GM23248 (cell line): ENCODE data around the gene PDZRN4. TPM values are rescaled to one million over a fixed set of nuclear protein-coding genes. Genes with fewer than 3 reads are reported as not detected.

Experiments
- DNase-seq: peaks from one replicate; pipeline ENCODE4 v3.0.0-alpha.2; 2015
- H2AFZ ChIP-seq: fragments of 200-600 bp; sonication (generic); 2 replicates; pipeline ENCODE4 v1.6.1; 2016; ENCODE audit warnings: antibody characterized with exemption
- H3F3A ChIP-seq: fragments of 200-600 bp; sonication (generic); 2 replicates; pipeline ENCODE4 v1.6.1; 2016; ENCODE audit warnings: mild to moderate bottlenecking, antibody characterized with exemption, mixed run types; ENCODE audit not compliant: insufficient read depth
- H3K27ac ChIP-seq: fragments of 200-600 bp; sonication (generic); 2 replicates; pipeline ENCODE4 v1.5.1; 2016; ENCODE audit warnings: mild to moderate bottlenecking
- H3K27me3 ChIP-seq: fragments of 200-600 bp; sonication (generic); replicated peaks from 2 replicates; pipeline ENCODE4 v1.6.1; 2016; ENCODE audit warnings: mild to moderate bottlenecking; ENCODE audit not compliant: insufficient read depth
- H3K36me3 ChIP-seq: fragments of 200-600 bp; sonication (generic); 2 replicates; pipeline ENCODE4 v1.6.1; 2016; ENCODE audit warnings: low read depth, mild to moderate bottlenecking
- H3K4me1 ChIP-seq: fragments of 200-600 bp; sonication (generic); 2 replicates; pipeline ENCODE4 v1.6.1; 2016; ENCODE audit warnings: mild to moderate bottlenecking; ENCODE audit not compliant: insufficient read depth
- H3K4me2 ChIP-seq: fragments of 200-600 bp; sonication (generic); one replicate; pipeline ENCODE4 v1.6.1; 2016; ENCODE audit warnings: mild to moderate bottlenecking; ENCODE audit not compliant: unreplicated experiment
- H3K4me3 ChIP-seq: fragments of 200-600 bp; sonication (generic); 2 replicates; pipeline ENCODE4 v1.5.1; 2016; ENCODE audit warnings: mild to moderate bottlenecking
- H3K79me2 ChIP-seq: fragments of 200-600 bp; sonication (generic); 2 replicates; pipeline ENCODE4 v1.6.1; 2016; ENCODE audit warnings: mild to moderate bottlenecking; ENCODE audit not compliant: insufficient read depth
- H3K9ac ChIP-seq: fragments of 200-600 bp; sonication (generic); 2 replicates; pipeline ENCODE4 v1.6.1; 2016; ENCODE audit warnings: mild to moderate bottlenecking
- H3K9me2 ChIP-seq: fragments of 200-600 bp; sonication (generic); 2 replicates; pipeline ENCODE4 v1.6.1; 2016; ENCODE audit warnings: mixed run types, mild to moderate bottlenecking, moderate library complexity; ENCODE audit not compliant: insufficient read depth
- H3K9me3 ChIP-seq: fragments of 200-600 bp; sonication (generic); one replicate; pipeline ENCODE4 v1.6.1; 2017; ENCODE audit warnings: low read depth
- H4K20me1 ChIP-seq: fragments of 200-600 bp; sonication (generic); 2 replicates; pipeline ENCODE4 v1.6.0; 2016; ENCODE audit not compliant: insufficient read depth
- EZH2 ChIP-seq: fragments of 200-600 bp; sonication (generic); IDR thresholded peaks from 2 replicates; pipeline ENCODE4 v1.6.1; 2018; ENCODE audit warnings: antibody characterized with exemption, mild to moderate bottlenecking; ENCODE audit not compliant: insufficient read depth, poor library complexity, severe bottlenecking
- EZH2phosphoT487 ChIP-seq: fragments of 200-600 bp; sonication (generic); IDR thresholded peaks from 2 replicates; pipeline ENCODE4 v1.6.1; 2018; ENCODE audit warnings: antibody characterized with exemption, moderate library complexity, mild to moderate bottlenecking, low read depth; ENCODE audit not compliant: insufficient read depth
- WGBS, 2 experiments: methylation state at CpG; one replicate each; pipeline ENCODE4 v1.1.6; 2015 to 2017; ENCODE audit warnings: low lambda C conversion rate in 2 of 2, low coverage in 1 of 2; ENCODE audit errors: missing lambda C conversion rate in 2 of 2; 5-methylcytosine and 5-hydroxymethylcytosine counted together
- in situ Hi-C: fragments of 300-500 bp; cut with MboI; formaldehyde crosslinking; loops from 2 replicates; pipeline ENCODE4 v1.15.0; 2020
- polyA plus RNA-seq: library from polyadenylated mRNA; unstranded; fragments of >200 nt; fragmentation: Nextera tagmentation; extraction: Ambion mirVana; gene quantifications from 2 replicates; pipeline ENCODE4 v1.2.1, GENCODE V29; 2016
- total RNA-seq: library from RNA; depleted of rRNA; stranded (reverse); fragments of >200 nt; shearing (Covaris generic); gene quantifications from 2 replicates; pipeline ENCODE4 v1.2.3, GENCODE V29; 2014

The PDZRN4 gene
- total and polyA plus RNA-seq, 2 experiments from 2014 or later: not detected

DNA sequence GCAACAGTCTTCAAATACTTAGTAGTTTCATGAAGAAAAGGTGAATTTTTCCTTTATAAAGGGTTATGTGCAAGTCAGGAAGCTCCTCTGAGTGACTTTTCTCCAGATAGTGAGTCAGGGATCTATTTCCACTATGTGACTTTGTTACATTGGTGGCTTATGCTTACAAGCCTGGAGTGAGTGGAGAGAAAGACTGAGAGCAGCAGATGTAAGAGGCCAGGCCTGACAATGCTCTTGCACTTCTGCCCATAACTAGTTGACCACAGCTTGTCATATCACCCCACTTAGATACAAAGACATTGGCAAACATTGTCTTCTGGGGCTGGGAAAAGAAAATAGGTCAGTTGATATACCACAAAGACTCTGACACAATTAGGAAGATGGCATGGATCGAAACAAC is 236.5 kb downstream of the PDZRN4 start:
- Histone ChIP-seq H3K36me3 (no peaks in the 10 kb centered on the region), H4K20me1 (no peaks in the 10 kb centered on the region), H3K9me3 (no peaks in the 10 kb centered on the region)

GRCh38 chr12:41433460-41433859 is 245.3 kb downstream of the PDZRN4 start:
- H3K9ac ChIP-seq: no peak overlapping the region
- no peaks in the 10 kb centered on the region for H3F3A ChIP-seq
- H3K27me3 ChIP-seq: no peaks in the 10 kb centered on the region
- in situ Hi-C loops: no loop called here
- WGBS, 2 experiments: 49 to 60% methylated on average over 5 of the region's 5 CpGs
- H3K9me2 ChIP-seq: no peaks in the 10 kb centered on the region
- no peaks in the 10 kb centered on the region for H4K20me1 ChIP-seq
- H3K27ac ChIP-seq: no peak overlapping the region
- H3K4me1 ChIP-seq: no peaks in the 10 kb centered on the region
- no peak for DNase-seq
- no peak overlapping the region for H3K4me3 ChIP-seq
- no peak overlapping the region for H3K4me2 ChIP-seq
- no peaks in the 10 kb centered on the region for H3K9me3 ChIP-seq
- H2AFZ ChIP-seq: no peak overlapping the region
- TF ChIP-seq EZH2 (no peak), EZH2phosphoT487 (no peak)
- H3K79me2 ChIP-seq: no peaks in the 10 kb centered on the region
- no peaks in the 10 kb centered on the region for H3K36me3 ChIP-seq

More for the DNA sequence above, 236.5 kb downstream of the PDZRN4 start:
- no peaks in the 10 kb centered on the region for H3K79me2 ChIP-seq
- no peak overlapping the region for H2AFZ ChIP-seq
- H3K4me1 ChIP-seq: no peaks in the 10 kb centered on the region
- no peak overlapping the region for H3K4me3 ChIP-seq
- TF ChIP-seq EZH2: no peak
- no peak for TF ChIP-seq EZH2phosphoT487
- DNase-seq: no peak
- H3K9ac ChIP-seq: no peak overlapping the region
- no peaks in the 10 kb centered on the region for H3F3A ChIP-seq
- 21 to 31% methylated on average over 1 of the region's 1 CpG for WGBS, 2 experiments
- H3K27ac ChIP-seq: no peak overlapping the region
- H3K27me3 ChIP-seq: no peaks in the 10 kb centered on the region
- no peaks in the 10 kb centered on the region for H3K9me2 ChIP-seq
- in situ Hi-C loops: no loop called here
- no peak overlapping the region for H3K4me2 ChIP-seq

DNA sequence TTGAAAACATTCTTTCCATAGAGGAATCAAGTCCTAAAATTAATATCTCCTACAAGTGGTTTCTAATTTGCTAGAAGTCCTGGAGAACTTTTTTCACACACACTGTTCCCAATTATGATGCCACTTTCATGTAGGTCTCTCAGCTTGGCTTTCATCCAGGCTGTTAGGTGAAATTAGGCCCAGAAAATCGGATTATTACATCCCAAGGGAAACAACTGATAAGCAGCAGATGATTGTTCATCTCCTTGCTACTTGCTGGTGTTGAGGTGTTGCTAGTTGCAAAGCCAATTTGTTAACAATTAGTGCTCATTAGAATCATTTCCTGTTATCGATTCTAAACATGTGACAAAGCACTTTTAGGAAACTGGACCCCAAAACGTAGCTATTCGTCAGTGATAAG is 248.0 kb downstream of the PDZRN4 start:
- Histone ChIP-seq H3K27ac (no peak overlapping the region), H3K9me3 (no peaks in the 10 kb centered on the region), H3K27me3 (peaks cover 7% of the 10 kb centered on the region; the same call in 1 of the 2 replicates), H3F3A (no peaks in the 10 kb centered on the region), H3K4me2 (no peak overlapping the region), H4K20me1 (no peaks in the 10 kb centered on the region), H3K9me2 (no peaks in the 10 kb centered on the region), H2AFZ (no peak overlapping the region), H3K4me3 (no peak overlapping the region), H3K79me2 (no peaks in the 10 kb centered on the region), H3K36me3 (no peaks in the 10 kb centered on the region), H3K4me1 (no peaks in the 10 kb centered on the region), H3K9ac (no peak overlapping the region)
- 15 to 19% methylated on average over 4 of the region's 4 CpGs for WGBS, 2 experiments
- DNase-seq: no peak
- TF ChIP-seq EZH2phosphoT487 (no peak), EZH2 (no peak)
- in situ Hi-C loops: no loop called here

GRCh38 chr12:41437563-41437962 is 249.4 kb downstream of the PDZRN4 start:
- H3K79me2 ChIP-seq: no peaks in the 10 kb centered on the region
- H2AFZ ChIP-seq: no peak overlapping the region
- no peak overlapping the region for H3K9ac ChIP-seq
- H3K36me3 ChIP-seq: no peaks in the 10 kb centered on the region
- DNase-seq: peak; percentile 3
- TF ChIP-seq EZH2: no peak
- no peak for TF ChIP-seq EZH2phosphoT487
- H3K9me3 ChIP-seq: no peaks in the 10 kb centered on the region
- in situ Hi-C loops: no loop called here
- no peak overlapping the region for H3K4me2 ChIP-seq
- no peak overlapping the region for H3K27ac ChIP-seq
- no peaks in the 10 kb centered on the region for H3K4me1 ChIP-seq
- H3K4me3 ChIP-seq: no peak overlapping the region
- H3K27me3 ChIP-seq: peaks cover 7% of the 10 kb centered on the region; the same call in 1 of the 2 replicates
- H4K20me1 ChIP-seq: no peaks in the 10 kb centered on the region
- WGBS, 2 experiments: 10% methylated on average over 5 of the region's 5 CpGs
- H3K9me2 ChIP-seq: no peaks in the 10 kb centered on the region
- H3F3A ChIP-seq: no peaks in the 10 kb centered on the region
